ENCODE results near the gene MYOZ3.

The MYOZ3 gene

DNA sequence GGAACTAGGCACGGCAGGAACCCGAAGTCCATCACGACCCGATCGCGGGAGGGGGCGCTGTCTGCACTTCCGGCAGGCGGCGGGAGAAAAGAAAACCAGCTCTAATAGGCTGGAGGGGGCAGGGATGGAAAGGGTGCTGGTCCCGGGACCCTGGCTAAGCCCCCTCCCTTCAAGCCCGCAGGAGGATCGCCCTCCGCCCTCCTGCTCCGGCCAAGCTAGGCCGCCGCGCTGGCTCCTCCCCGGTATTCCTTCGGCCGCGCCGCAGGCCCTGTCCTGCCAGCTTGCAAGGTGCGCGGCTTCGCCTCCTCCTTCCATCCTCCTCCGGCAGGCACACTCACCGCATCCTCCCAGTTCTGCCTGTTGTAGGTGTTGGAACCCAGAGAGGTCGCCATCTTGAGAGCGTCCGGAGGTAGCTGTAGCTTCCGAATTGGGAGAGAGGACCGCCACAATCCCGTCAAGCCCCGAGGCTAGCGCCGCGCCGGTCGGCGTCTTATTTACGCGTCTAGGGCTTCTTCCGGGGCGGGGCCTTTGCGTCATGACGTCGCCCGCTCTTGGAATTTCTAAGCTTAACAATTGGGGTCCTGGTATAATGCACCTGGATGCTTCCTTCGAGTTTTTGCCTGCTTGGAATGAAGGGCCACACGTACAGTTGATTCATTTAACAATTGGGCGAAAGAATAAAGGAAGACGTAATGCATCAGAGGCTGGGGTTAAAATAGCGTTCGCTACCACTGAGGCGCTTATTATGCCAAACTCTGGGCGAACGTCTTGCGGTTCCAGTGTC is 39.7 kb downstream of the MYOZ3 start, which contains the start of gene RBM22:
Gene RBM22, minus strand, starts transcription at position 469 of the 784 bp plus-strand sequence. Its CDS starts 77 bp downstream, at position 392.
- DNase-seq (ENCODE audit: low read depth in 2 of 2): peak; percentile 70 to 84

DNA sequence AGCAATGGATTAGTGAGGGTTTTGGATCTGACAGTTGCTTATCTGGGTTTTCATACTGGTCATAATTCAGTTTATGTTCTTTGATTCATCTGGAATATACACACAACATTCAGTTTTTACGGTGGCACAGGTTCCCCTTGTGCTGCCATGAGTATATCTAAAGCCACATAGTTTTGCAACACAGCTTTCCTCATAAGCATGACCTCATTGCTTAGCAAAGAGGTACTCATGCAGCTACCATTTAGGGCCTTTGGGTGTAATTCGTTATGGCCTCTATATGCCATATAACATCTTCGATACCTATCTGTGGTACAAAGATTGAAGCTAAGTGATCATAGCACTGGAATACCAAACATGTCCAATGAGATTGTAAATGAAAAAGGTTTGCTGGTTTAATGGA is 42.7 kb downstream of the MYOZ3 start:
- DNase-seq (ENCODE audit: low read depth in 2 of 2): no peak

DNA sequence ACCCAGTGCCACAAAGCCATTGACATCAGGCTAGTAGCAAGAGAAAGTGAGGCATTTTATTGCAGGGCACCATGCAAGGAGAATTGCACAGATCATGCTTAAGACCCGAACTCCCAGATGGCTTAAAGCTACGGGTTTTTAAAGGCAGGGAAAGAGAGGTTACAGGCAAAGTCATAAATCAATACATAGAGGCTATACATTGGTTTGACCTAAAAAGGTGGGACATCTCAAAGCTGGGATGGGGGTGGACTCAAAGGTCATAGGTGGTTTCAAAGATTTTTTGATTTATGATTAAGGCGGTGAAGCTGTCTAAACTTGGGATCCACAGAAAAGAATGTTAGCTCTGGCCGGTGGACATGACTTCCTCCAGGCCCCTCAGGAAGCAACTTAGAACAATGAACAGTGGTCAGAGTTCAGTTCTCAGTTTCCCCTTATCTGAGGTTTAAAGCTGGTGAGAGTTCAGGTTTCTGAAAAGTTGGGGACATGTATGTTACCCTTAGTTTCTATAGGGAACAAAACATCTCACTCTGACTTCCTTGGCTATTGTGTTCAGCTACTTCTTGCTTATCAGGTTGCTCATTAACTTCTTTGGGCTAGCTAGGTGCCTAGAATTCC is 45.8 kb downstream of the MYOZ3 start:
- DNase-seq (ENCODE audit: low read depth in 2 of 2): no peak

DNA sequence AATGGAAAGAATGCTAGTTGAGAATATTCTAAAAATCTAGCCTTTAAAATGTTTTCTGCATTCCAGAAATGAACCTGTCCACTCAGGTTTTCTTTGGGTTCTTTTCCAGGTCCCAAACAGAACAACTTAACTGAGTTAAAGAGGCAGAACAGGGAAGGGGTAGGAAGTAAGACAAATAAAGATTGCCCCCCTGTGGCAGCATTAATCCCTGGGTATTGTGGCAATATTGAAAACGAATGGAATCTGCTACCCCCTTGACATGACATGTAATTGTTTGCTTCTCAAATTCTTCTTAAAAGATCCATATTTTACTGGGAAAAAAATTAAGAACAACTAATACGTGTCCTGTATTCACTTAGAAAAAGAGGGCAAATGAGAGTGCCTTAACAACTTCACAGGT is 49.1 kb downstream of the MYOZ3 start:
- no peak for DNase-seq (ENCODE audit: low read depth in 2 of 2)

DNA sequence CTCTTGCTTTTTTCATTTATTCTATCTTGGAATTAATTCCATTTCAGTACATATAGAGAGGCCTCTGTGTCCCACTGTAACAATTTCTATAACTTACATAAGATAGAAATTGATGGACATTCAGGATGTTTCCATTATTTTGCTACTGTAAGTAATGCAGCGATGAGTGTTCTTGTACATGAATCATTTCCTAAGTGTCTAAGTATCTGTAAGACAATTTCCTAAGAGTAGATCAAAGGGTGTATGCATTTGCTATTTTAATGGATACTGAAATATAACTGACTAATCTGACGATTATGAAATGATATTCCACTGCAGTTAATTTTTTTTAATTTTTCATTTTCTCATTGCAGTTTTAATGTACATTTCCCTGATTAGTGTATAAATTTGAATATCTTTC is 62.8 kb downstream of the MYOZ3 start:
- DNase-seq (ENCODE audit: low read depth in 2 of 2): no peak
